Hepatocyte (in vitro differentiated cells): ENCODE results near the gene TPM2. TPM values are rescaled to one million over a fixed set of nuclear protein-coding genes. Genes with fewer than 3 reads are reported as not detected.
A peak's percentile ranks its signal among the peaks of the same experiment; 100 is the strongest.

Experiments
- DNase-seq: peaks from one replicate; pipeline ENCODE4 v3.0.0-alpha.2; 2016; ENCODE audit warnings: low spot score
- H2AFZ ChIP-seq: fragments of 200-600 bp; sonication (generic); 2 replicates; pipeline ENCODE4 v1.6.0; 2016; ENCODE audit warnings: antibody characterized with exemption, mild to moderate bottlenecking
- H3K27ac ChIP-seq: fragments of 200-600 bp; sonication (generic); 2 replicates; pipeline ENCODE4 v1.5.1; 2016; ENCODE audit warnings: mild to moderate bottlenecking
- H3K27me3 ChIP-seq: fragments of 200-600 bp; sonication (generic); 2 replicates; pipeline ENCODE4 v1.6.1; 2016
- H3K36me3 ChIP-seq: fragments of 200-600 bp; sonication (generic); replicated peaks from 2 replicates; pipeline ENCODE4 v1.5.1; 2016; ENCODE audit warnings: low read depth; ENCODE audit not compliant: insufficient read depth
- H3K4me1 ChIP-seq: fragments of 200-600 bp; sonication (generic); 2 replicates; pipeline ENCODE4 v1.5.1; 2016; ENCODE audit warnings: mild to moderate bottlenecking, moderate library complexity; ENCODE audit not compliant: insufficient read depth
- H3K4me2 ChIP-seq: fragments of 200-600 bp; sonication (generic); 2 replicates; pipeline ENCODE4 v1.6.0; 2016
- H3K4me3 ChIP-seq: fragments of 200-600 bp; sonication (generic); 2 replicates; pipeline ENCODE4 v1.5.1; 2016; ENCODE audit warnings: mild to moderate bottlenecking
- H3K79me2 ChIP-seq: fragments of 200-600 bp; sonication (generic); 2 replicates; pipeline ENCODE4 v1.6.0; 2017; ENCODE audit warnings: mild to moderate bottlenecking
- H3K9me2 ChIP-seq: fragments of 200-600 bp; sonication (generic); replicated peaks from 2 replicates; pipeline ENCODE4 v1.6.0; 2017; ENCODE audit warnings: mild to moderate bottlenecking; ENCODE audit not compliant: insufficient read depth
- H3K9me3 ChIP-seq: fragments of 200-600 bp; sonication (generic); 2 replicates; pipeline ENCODE4 v1.5.1; 2016; ENCODE audit warnings: low read depth, mild to moderate bottlenecking
- H4K20me1 ChIP-seq: fragments of 200-600 bp; sonication (generic); 2 replicates; pipeline ENCODE4 v1.6.0; 2016; ENCODE audit warnings: mild to moderate bottlenecking; ENCODE audit not compliant: insufficient read depth, poor library complexity, severe bottlenecking
- CTCF ChIP-seq: fragments of 200-600 bp; sonication (generic); IDR thresholded peaks from 2 replicates; pipeline ENCODE4 v1.5.1; 2016; ENCODE audit warnings: antibody characterized with exemption, mild to moderate bottlenecking; ENCODE audit not compliant: poor library complexity
- EZH2 ChIP-seq: fragments of 200-600 bp; sonication (generic); IDR thresholded peaks from 2 replicates; pipeline ENCODE4 v1.6.1; 2016; ENCODE audit warnings: antibody characterized with exemption, mild to moderate bottlenecking, borderline replicate concordance
- EZH2phosphoT487 ChIP-seq: fragments of 200-600 bp; sonication (generic); IDR thresholded peaks from one replicate; pipeline ENCODE4 v1.6.1; 2018; ENCODE audit warnings: antibody characterized with exemption, mild to moderate bottlenecking, low read depth, moderate library complexity; ENCODE audit not compliant: unreplicated experiment, severe bottlenecking
- WGBS: methylation state at CpG from one replicate; pipeline ENCODE4 v1.1.6; 2016; ENCODE audit warnings: low lambda C conversion rate; ENCODE audit errors: missing lambda C conversion rate; 5-methylcytosine and 5-hydroxymethylcytosine counted together
- polyA plus RNA-seq: library from polyadenylated mRNA; unstranded; fragments of >200 nt; fragmentation: Nextera tagmentation; extraction: Ambion mirVana; gene quantifications from 2 replicates; pipeline ENCODE4 v1.2.1, GENCODE V29; 2016
- total RNA-seq: library from RNA; depleted of rRNA; stranded (reverse); fragments of >200 nt; gene quantifications from 2 replicates; pipeline ENCODE4 v1.2.3, GENCODE V29; 2014

TPM2 gene
- total and polyA plus RNA-seq, 2 experiments from 2014 or later: 98.7 to 166 TPM

GRCh38 chr9:35695943-35696401 is 6.2 kb upstream of the TPM2 start:
- H2AFZ ChIP-seq: no peak overlapping the region
- H4K20me1 ChIP-seq: no peaks in the 10 kb centered on the region
- no peak overlapping the region for H3K4me3 ChIP-seq
- no peaks in the 10 kb centered on the region for H3K79me2 ChIP-seq
- peak overlapping the region; percentile 90 for H3K27ac ChIP-seq
- no peak overlapping the region for H3K4me2 ChIP-seq
- TF ChIP-seq CTCF (no peak), EZH2 (no peak), EZH2phosphoT487 (no peak)
- peaks cover 6% of the 10 kb centered on the region for H3K4me1 ChIP-seq
- no peaks in the 10 kb centered on the region for H3K9me2 ChIP-seq
- H3K9me3 ChIP-seq: no peaks in the 10 kb centered on the region
- H3K27me3 ChIP-seq: no peaks in the 10 kb centered on the region
- H3K36me3 ChIP-seq: no peaks in the 10 kb centered on the region
- DNase-seq: peak; percentile 51
- WGBS: 86% methylated on average over 3 of the region's 3 CpGs

- no peak for DNase-seq
- H3K27me3 ChIP-seq: no peaks in the 10 kb centered on the region
- no peaks in the 10 kb centered on the region for H4K20me1 ChIP-seq
- H2AFZ ChIP-seq: no peak overlapping the region
- H3K4me3 ChIP-seq: no peak overlapping the region
- 71% methylated on average over 13 of the region's 13 CpGs for WGBS
- H3K36me3 ChIP-seq: no peaks in the 10 kb centered on the region
- peak overlapping the region; percentile 99 for H3K4me2 ChIP-seq
- no peaks in the 10 kb centered on the region for H3K9me3 ChIP-seq
- H3K9me2 ChIP-seq: no peaks in the 10 kb centered on the region
- no peak for TF ChIP-seq EZH2
- peak; percentile 5 for TF ChIP-seq CTCF
- H3K4me1 ChIP-seq: peaks cover 20% of the 10 kb centered on the region
- peak overlapping the region; percentile 94 for H3K27ac ChIP-seq
- H3K79me2 ChIP-seq: peaks cover 3% of the 10 kb centered on the region
These were observed 2.1 kb upstream of the TPM2 start for GRCh38 chr9:35691757-35692301.

DNA sequence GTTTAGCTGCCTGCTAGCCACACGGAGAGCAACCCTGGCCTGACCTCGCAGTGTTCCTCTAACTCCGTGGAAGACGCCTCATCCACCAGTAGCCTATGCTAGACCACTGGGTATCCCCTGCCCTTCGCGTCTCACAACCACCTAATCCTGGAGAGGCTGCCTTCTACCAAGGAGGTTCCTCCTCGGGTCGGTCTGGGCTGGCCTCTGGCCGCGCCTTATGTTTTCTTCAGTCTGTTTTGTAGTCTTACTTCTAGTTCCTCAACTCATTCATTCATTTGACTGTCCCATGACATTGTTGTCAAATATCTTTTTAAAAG is 1.6 kb upstream of the TPM2 start:
- no peaks in the 10 kb centered on the region for H3K9me2 ChIP-seq
- peak overlapping the region; percentile 99 for H3K4me2 ChIP-seq
- H3K27ac ChIP-seq: peak overlapping the region; percentile 94
- no peak for DNase-seq
- H4K20me1 ChIP-seq: no peaks in the 10 kb centered on the region
- H3K9me3 ChIP-seq: no peaks in the 10 kb centered on the region
- peaks cover 20% of the 10 kb centered on the region for H3K4me1 ChIP-seq
- TF ChIP-seq CTCF: no peak
- no peak for TF ChIP-seq EZH2phosphoT487
- no peak for TF ChIP-seq EZH2
- peaks cover 3% of the 10 kb centered on the region for H3K79me2 ChIP-seq
- H3K36me3 ChIP-seq: no peaks in the 10 kb centered on the region
- 23% methylated on average over 9 of the region's 10 CpGs for WGBS
- peak overlapping the region; percentile 90 for H3K4me3 ChIP-seq
- peak overlapping the region; percentile 94 for H2AFZ ChIP-seq
- H3K27me3 ChIP-seq: no peaks in the 10 kb centered on the region
